Activated T-cell treated with anti-CD3 and anti-CD28 coated beads, Interleukin-2, amount 50 U/mL, for 48 hours (primary cell): ENCODE results near the gene HOTAIR.

ENCODE experiments used
- DNase-seq, 2 experiments: peaks; one replicate each; pipeline ENCODE4 v3.0.0-alpha.2; 2020

Gene HOTAIR

GRCh38 chr12:53974084-53975063 is at the start of gene HOTAIR:
HOTAIR (minus strand) TSS chr12:53974954.
- no peak for DNase-seq

- no peak for DNase-seq
These were observed 49.4 kb upstream of the HOTAIR start for GRCh38 chr12:54024127-54024526.

GRCh38 chr12:54022960-54023884 is 48.5 kb upstream of the HOTAIR start:
- no peak for DNase-seq

- no peak for DNase-seq
These were observed 46.8 kb upstream of the HOTAIR start for GRCh38 chr12:54021432-54022013.

GRCh38 chr12:54020591-54021405 is 46.0 kb upstream of the HOTAIR start:
- DNase-seq = no peak

GRCh38 chr12:54019924-54020590 is 45.3 kb upstream of the HOTAIR start:
- DNase-seq = no peak

GRCh38 chr12:54019091-54019811 is 44.5 kb upstream of the HOTAIR start:
- no peak for DNase-seq

GRCh38 chr12:54018468-54018984 is 43.8 kb upstream of the HOTAIR start:
- peak in 1 of 2 experiments; percentile 20 for DNase-seq

- DNase-seq = peak; percentile 78 to 80
These were observed 43.2 kb upstream of the HOTAIR start for GRCh38 chr12:54017878-54018467.

- DNase-seq = peak in 1 of 2 experiments; percentile 18
These were observed 42.5 kb upstream of the HOTAIR start for GRCh38 chr12:54017027-54017788.

- no peak for DNase-seq
These were observed 41.8 kb upstream of the HOTAIR start for GRCh38 chr12:54016478-54016964.

GRCh38 chr12:54016051-54016450 is 41.3 kb upstream of the HOTAIR start:
- no peak for DNase-seq

GRCh38 chr12:54015018-54015931 is 40.5 kb upstream of the HOTAIR start:
- no peak for DNase-seq

GRCh38 chr12:54014377-54015017 is 39.7 kb upstream of the HOTAIR start:
- no peak for DNase-seq

GRCh38 chr12:54012631-54013409 is 38.1 kb upstream of the HOTAIR start:
- no peak for DNase-seq

GRCh38 chr12:54011665-54012532 is 37.1 kb upstream of the HOTAIR start:
- no peak for DNase-seq
